NCI-H748 (cell line): ENCODE data around the gene SBDS.

Source experiments
- DNase-seq: peaks from one replicate; lab custom pipeline; 2025; ENCODE audit not compliant: unreplicated experiment; lab: John Stamatoyannopoulos, UW

Gene SBDS

DNA sequence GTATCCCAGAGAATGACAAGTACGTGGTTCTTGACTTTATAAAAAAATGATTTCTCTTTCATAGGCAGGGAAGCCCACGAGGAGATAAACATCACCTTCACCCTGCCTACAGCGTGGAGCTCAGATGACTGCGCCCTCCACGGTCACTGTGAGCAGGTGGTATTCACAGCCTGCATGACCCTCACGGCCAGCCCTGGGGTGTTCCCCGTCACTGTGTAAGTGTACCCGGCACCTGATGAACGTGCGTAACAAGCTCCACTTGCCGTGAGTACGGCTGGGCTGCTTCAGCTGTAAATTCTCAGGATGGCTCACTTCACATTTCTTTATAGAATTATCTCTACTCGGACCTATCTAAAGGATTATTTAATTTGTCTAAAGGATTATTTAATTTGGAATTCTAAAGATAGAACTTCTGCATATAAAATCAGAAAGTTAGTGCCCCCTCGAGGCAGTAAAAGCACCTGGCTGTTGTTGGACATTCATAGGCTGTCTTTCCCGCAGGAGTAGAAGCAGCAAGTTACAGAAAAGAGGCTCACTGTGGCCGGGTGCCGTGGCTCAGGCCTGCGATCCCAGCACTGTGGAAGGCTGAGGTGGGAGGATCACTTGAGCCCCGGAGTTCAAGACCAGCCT lies 46.8 kb downstream of the SBDS start:
- no peak for DNase-seq

DNA sequence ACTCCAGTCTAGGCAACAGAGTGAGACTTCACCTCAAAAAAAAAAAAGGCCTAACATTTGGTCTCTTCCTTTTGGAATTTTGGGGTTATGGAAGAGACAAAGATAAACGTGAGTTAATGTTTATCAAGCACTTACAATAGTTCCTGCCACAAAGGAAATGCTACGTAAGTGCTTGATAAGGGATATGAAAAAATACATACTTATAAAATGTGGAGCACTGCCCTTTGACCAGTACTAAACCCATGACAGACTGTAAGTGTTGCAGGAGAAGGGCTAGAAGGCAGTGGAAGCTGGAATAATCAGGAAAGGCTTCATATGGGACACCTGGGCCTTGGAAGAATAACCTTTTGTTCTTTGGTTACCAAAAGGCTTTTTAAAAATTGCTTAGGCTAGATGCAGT lies 48.8 kb downstream of the SBDS start:
- DNase-seq: no peak

DNA sequence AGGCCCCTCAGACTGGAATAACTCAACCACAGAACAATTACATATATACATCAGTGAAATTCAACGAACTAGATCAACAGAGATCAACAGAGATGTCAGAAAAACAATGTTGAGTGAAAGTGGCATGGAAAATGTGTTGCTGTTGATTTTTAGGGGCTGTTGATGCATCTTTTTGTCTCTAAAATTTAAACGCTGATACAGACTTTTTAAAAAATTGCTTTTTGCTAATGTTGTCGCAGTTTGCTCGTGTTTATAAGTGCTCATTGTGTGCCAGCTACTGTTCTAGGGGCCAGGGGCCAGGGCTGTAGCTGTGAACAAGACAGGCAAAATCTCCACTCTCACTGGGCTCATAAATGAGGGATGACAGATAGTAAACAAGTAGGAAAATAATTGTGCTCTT lies 56.1 kb downstream of the SBDS start:
- DNase-seq: no peak

DNA sequence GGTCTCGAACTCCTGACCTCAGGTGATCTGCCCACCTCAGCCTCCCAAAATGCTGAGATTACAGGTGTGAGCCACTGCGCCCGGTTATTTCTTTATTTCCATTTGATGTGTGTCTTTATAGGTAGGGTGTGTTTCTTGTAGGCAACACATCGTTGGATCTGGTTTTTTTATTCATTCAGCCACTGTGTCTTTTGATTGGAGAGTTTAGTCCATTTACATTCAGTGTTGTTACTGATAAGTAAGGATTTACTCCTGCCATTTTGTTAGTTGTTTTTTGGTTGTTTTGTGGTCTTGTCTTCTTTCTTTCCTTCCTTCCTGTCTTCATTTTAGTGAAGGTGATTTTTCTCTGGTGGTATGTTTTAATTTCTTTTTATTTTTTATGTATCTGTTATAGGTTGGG lies 57.4 kb downstream of the SBDS start:
- no peak for DNase-seq
